GM12878 (cell line): ENCODE results near the gene ELL. TPM values are rescaled to one million over a fixed set of nuclear protein-coding genes. Genes with fewer than 3 reads are reported as not detected.

Experiments used
- ATAC-seq: fragments of 200-7000 bp; cut with Tn5 transposase; 3 replicates; pipeline ENCODE4 v1.9.1; 2020; ENCODE audit warnings: mild to moderate bottlenecking, moderate library complexity
- BruUV-seq: library from RNA; stranded (reverse); fragments of 400-500 nt; replicated peaks from 2 replicates; lab custom pipeline; 2021; lab: Mats Ljungman, UMichigan
- CTCF ChIA-PET: fragments of 300-600 bp; sonication (Branson Sonifier 250); formaldehyde crosslinking; extraction: SDS; loops from one replicate; lab custom pipeline; 2021; ENCODE audit warnings: inconsistent platforms; lab: Yijun Ruan, JAX
- POLR2A ChIA-PET: fragments of 350-600 bp; formaldehyde crosslinking; extraction: SDS; loops from one replicate; lab custom pipeline; 2021; ENCODE audit warnings: inconsistent platforms; lab: Charles Lee
- RAD21 ChIA-PET: fragments of 300-600 bp; sonication (Branson Sonifier 250); formaldehyde crosslinking; loops from one replicate; lab custom pipeline; 2023; ENCODE audit warnings: antibody characterized with exemption; ENCODE audit not compliant: unreplicated experiment; lab: Charles Lee
- SMC1A ChIA-PET: fragments of 300-600 bp; sonication (Branson Sonifier 250); formaldehyde crosslinking; loops from one replicate; lab custom pipeline; 2023; ENCODE audit not compliant: unreplicated experiment, uncharacterized antibody; lab: Charles Lee
- DNase-seq: peaks from one replicate; pipeline ENCODE4 v3.0.0-alpha.2; 2011; ENCODE audit warnings: low read depth, low spot score
- FAIRE-seq: peaks from 3 replicates; lab custom pipeline; 2011; peaks lifted over from hg19 to GRCh38; lab: Jason Lieb, UNC
- H2AFZ ChIP-seq: 2 replicates; pipeline ENCODE4 v1.6.0; 2011; ENCODE audit warnings: low read depth, low read length, control low read depth; ENCODE audit not compliant: control insufficient read depth
- H3K27ac ChIP-seq: 2 replicates; pipeline ENCODE4 v1.5.1; 2011; ENCODE audit warnings: control low read depth; ENCODE audit not compliant: control insufficient read depth, insufficient read depth
- H3K27me3 ChIP-seq, 2 experiments: replicated peaks in 1 of 2; 2 replicates each; pipeline versions ENCODE4 v1.6.0 to v1.6.1; 2011; ENCODE audit warnings: low read length in 1 of 2; ENCODE audit not compliant: control insufficient read depth in 2 of 2, insufficient read depth in 2 of 2
- H3K36me3 ChIP-seq, 2 experiments: 2 replicates each; pipeline ENCODE4 v1.5.1; 2011; ENCODE audit warnings: low read length in 1 of 2; ENCODE audit not compliant: control insufficient read depth in 2 of 2, insufficient read depth in 2 of 2
- H3K4me1 ChIP-seq: 2 replicates; pipeline ENCODE4 v1.6.1; 2011; ENCODE audit warnings: mild to moderate bottlenecking, low read length, moderate library complexity, mixed read lengths; ENCODE audit not compliant: control insufficient read depth, insufficient read depth
- H3K4me2 ChIP-seq: 2 replicates; pipeline ENCODE4 v1.6.0; 2011; ENCODE audit warnings: control low read depth; ENCODE audit not compliant: control insufficient read depth, insufficient read depth
- H3K4me3 ChIP-seq: fragments of 200-600 bp; sonication (generic); 2 replicates; pipeline ENCODE4 v1.5.1; 2016
- H3K79me2 ChIP-seq: 2 replicates; pipeline ENCODE4 v1.6.0; 2011; ENCODE audit warnings: low read length; ENCODE audit not compliant: control insufficient read depth, insufficient read depth
- H3K9ac ChIP-seq: 2 replicates; pipeline ENCODE4 v1.8.0; 2011; ENCODE audit warnings: low read length, control low read depth, mixed read lengths; ENCODE audit not compliant: control insufficient read depth, insufficient read depth
- H3K9me3 ChIP-seq: replicated peaks from 3 replicates; pipeline ENCODE4 v1.5.1; 2011; ENCODE audit warnings: mild to moderate bottlenecking, low read length; ENCODE audit not compliant: control insufficient read depth, insufficient read depth
- H4K20me1 ChIP-seq: 2 replicates; pipeline ENCODE4 v1.6.0; 2011; ENCODE audit not compliant: control insufficient read depth, insufficient read depth
- ATF3 ChIP-seq: IDR thresholded peaks from 2 replicates; pipeline ENCODE4 v1.6.1; 2011; ENCODE audit warnings: low read depth, mild to moderate bottlenecking, low read length, moderate library complexity, borderline replicate concordance; ENCODE audit errors: extremely low read depth
- CHD1 ChIP-seq: IDR thresholded peaks from 2 replicates; pipeline ENCODE4 v1.6.1; 2012; ENCODE audit warnings: low read depth, low read length, improper control_type of control experiment
- CHD4 ChIP-seq: fragments of 200-600 bp; sonication (generic); IDR thresholded peaks from 2 replicates; pipeline ENCODE4 v1.6.1; 2016; ENCODE audit warnings: mild to moderate bottlenecking
- KLF5 ChIP-seq: fragments of 450-650 bp; IDR thresholded peaks from 2 replicates; pipeline ENCODE4 v1.6.1; 2014; ENCODE audit warnings: mild to moderate bottlenecking; ENCODE audit not compliant: partially characterized antibody
- NRF1 ChIP-seq: conservative IDR thresholded peaks from 2 replicates; pipeline ENCODE4 v1.6.1; 2011; ENCODE audit warnings: mild to moderate bottlenecking, low read depth, low read length, improper control_type of control experiment
- PKNOX1 ChIP-seq: fragments of 450-650 bp; IDR thresholded peaks from 2 replicates; pipeline ENCODE4 v1.6.1; 2016; ENCODE audit warnings: mild to moderate bottlenecking
- TCF7 ChIP-seq: IDR thresholded peaks from 2 replicates; pipeline ENCODE4 v1.6.1; 2014; ENCODE audit warnings: antibody characterized with exemption, borderline replicate concordance
- WGBS: methylation state at CpG from one replicate; pipeline ENCODE4 v1.1.6; 2016; ENCODE audit warnings: low lambda C conversion rate; ENCODE audit not compliant: insufficient replicate concordance, insufficient coverage; ENCODE audit errors: missing lambda C conversion rate; 5-methylcytosine and 5-hydroxymethylcytosine counted together
- in situ Hi-C: fragments of 300-500 bp; cut with MboI; formaldehyde crosslinking; loops from 9 replicates; pipeline ENCODE4 v1.14.3; 2018; ENCODE audit warnings: mixed read lengths
- intact Hi-C: fragments of 100-400 bp; cut with micrococcal nuclease; formaldehyde crosslinking; loops from one replicate; pipeline ENCODE4 v1.14.2; 2022; ENCODE audit not compliant: unreplicated experiment
- polyA plus RNA-seq, 11 experiments: library from polyadenylated mRNA; depleted of rRNA in 4 of 11; unstranded in 6 of 11; stranded (reverse) in 5 of 11; fragments of >200 nt; fragmentation: Nextera tagmentation in 4 of 11; fragmentation: Illumina TruSeq in 1 of 11; extraction: Ambion mirVana in 4 of 11; extraction: Trizol in 1 of 11; gene quantifications; 1 replicate in 1 of 11; 2 replicates in 10 of 11; pipeline versions ENCODE4 v1.2.1 to v1.2.3, GENCODE V29; 2011 to 2016; ENCODE audit warnings: inconsistent platforms in 2 of 11, missing spikeins in 2 of 11, low read depth in 1 of 11
- total RNA-seq, 4 experiments: library from RNA; depleted of rRNA in 3 of 4; stranded (reverse); fragments of >200 nt in 3 of 4; fragmentation: Illumina TruSeq in 1 of 4; extraction: Trizol in 1 of 4; gene quantifications; 2 replicates each; pipeline versions ENCODE4 v1.2.1 to v1.2.3, GENCODE V29; 2013 to 2021
- TF ChIP-seq, protein P1 (sequence below): fragments of 450-650 bp; formaldehyde crosslinking; IDR thresholded peaks from 2 replicates; pipeline ENCODE4 v1.4.0; 2022; ENCODE audit warnings: mild to moderate bottlenecking, moderate library complexity
- TF ChIP-seq, protein P2 (sequence below): IDR thresholded peaks from 2 replicates; pipeline ENCODE4 v1.6.1; 2011; ENCODE audit warnings: low read depth, low read length, improper control_type of control experiment, borderline replicate concordance
- TF ChIP-seq, protein P3 (sequence below): fragments of 150-350 bp; IDR thresholded peaks from 2 replicates; pipeline ENCODE4 v1.6.1; 2016; ENCODE audit warnings: low read depth, low read length

ELL gene
- total and polyA plus RNA-seq, 10 of the 15 experiments (the other 5 are each of a cell fraction or from before 2014, with no cell fraction given), result 0.91 to 25.0 (median 9.1) TPM

GRCh38 chr19:18421371-18421959, 100.4 kb downstream of the ELL start:
- no peak for FAIRE-seq
- H3K79me2 ChIP-seq, result peaks cover 59% of the 10 kb centered on the region
- BruUV-seq, result no TSS peak
- H3K4me1 ChIP-seq, result peaks cover 48% of the 10 kb centered on the region
- 89% methylated on average over 12 of the region's 12 CpGs for WGBS
- H3K4me3 ChIP-seq, result peak overlapping the region; percentile 87; the same call in 1 of the 2 replicates
- CTCF ChIA-PET, result interaction anchor here (0.6 to 2.6 kb wide), 6 partner anchors 11 to 218 kb away, joined by 3 to 9 read pairs (median 4); partner anchors contain the start of gene GDF15
- in situ Hi-C loops, result no loop called here
- SMC1A ChIA-PET, result interaction anchor here (0.6 to 1.6 kb wide), 5 partner anchors 19 to 142 kb away, joined by 3 to 4 read pairs (median 4); no protein-coding TSS in a partner anchor
- no peak for DNase-seq
- RAD21 ChIA-PET, result interaction anchor here (1.4 kb wide), 1 partner anchor 16 kb away, joined by 3 read pairs; no protein-coding TSS in a partner anchor
- H2AFZ ChIP-seq, result no peak overlapping the region
- no peak overlapping the region for H3K27ac ChIP-seq
- POLR2A ChIA-PET, result interaction anchor here (0.6 to 1.7 kb wide), 5 partner anchors 10 to 207 kb away, joined by 3 to 6 read pairs (median 3); no protein-coding TSS in a partner anchor
- intact Hi-C loops, result no loop called here
- TF ChIP-seq, protein P1, sequence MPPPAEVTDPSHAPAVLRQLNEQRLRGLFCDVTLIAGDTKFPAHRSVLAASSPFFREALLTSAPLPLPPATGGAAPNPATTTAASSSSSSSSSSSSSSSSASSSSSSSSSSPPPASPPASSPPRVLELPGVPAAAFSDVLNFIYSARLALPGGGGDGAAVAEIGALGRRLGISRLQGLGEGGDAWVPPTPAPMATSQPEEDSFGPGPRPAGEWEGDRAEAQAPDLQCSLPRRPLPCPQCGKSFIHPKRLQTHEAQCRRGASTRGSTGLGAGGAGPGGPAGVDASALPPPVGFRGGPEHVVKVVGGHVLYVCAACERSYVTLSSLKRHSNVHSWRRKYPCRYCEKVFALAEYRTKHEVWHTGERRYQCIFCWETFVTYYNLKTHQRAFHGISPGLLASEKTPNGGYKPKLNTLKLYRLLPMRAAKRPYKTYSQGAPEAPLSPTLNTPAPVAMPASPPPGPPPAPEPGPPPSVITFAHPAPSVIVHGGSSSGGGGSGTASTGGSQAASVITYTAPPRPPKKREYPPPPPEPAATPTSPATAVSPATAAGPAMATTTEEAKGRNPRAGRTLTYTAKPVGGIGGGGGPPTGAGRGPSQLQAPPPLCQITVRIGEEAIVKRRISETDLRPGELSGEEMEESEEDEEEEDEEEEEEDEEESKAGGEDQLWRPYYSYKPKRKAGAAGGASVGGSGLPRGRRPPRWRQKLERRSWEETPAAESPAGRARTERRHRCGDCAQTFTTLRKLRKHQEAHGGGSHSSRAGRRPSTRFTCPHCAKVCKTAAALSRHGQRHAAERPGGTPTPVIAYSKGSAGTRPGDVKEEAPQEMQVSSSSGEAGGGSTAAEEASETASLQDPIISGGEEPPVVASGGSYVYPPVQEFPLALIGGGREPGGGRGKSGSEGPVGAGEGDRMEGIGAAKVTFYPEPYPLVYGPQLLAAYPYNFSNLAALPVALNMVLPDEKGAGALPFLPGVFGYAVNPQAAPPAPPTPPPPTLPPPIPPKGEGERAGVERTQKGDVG (CRISPR knock-in tag), result no peak
- TF ChIP-seq KLF5 (no peak), ATF3 (no peak), NRF1 (no peak), PKNOX1 (no peak), CHD1 (no peak), CHD4 (no peak), TCF7 (no peak)
- TF ChIP-seq, protein P2, sequence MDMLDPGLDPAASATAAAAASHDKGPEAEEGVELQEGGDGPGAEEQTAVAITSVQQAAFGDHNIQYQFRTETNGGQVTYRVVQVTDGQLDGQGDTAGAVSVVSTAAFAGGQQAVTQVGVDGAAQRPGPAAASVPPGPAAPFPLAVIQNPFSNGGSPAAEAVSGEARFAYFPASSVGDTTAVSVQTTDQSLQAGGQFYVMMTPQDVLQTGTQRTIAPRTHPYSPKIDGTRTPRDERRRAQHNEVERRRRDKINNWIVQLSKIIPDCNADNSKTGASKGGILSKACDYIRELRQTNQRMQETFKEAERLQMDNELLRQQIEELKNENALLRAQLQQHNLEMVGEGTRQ, result no peak
- TF ChIP-seq, protein P3, sequence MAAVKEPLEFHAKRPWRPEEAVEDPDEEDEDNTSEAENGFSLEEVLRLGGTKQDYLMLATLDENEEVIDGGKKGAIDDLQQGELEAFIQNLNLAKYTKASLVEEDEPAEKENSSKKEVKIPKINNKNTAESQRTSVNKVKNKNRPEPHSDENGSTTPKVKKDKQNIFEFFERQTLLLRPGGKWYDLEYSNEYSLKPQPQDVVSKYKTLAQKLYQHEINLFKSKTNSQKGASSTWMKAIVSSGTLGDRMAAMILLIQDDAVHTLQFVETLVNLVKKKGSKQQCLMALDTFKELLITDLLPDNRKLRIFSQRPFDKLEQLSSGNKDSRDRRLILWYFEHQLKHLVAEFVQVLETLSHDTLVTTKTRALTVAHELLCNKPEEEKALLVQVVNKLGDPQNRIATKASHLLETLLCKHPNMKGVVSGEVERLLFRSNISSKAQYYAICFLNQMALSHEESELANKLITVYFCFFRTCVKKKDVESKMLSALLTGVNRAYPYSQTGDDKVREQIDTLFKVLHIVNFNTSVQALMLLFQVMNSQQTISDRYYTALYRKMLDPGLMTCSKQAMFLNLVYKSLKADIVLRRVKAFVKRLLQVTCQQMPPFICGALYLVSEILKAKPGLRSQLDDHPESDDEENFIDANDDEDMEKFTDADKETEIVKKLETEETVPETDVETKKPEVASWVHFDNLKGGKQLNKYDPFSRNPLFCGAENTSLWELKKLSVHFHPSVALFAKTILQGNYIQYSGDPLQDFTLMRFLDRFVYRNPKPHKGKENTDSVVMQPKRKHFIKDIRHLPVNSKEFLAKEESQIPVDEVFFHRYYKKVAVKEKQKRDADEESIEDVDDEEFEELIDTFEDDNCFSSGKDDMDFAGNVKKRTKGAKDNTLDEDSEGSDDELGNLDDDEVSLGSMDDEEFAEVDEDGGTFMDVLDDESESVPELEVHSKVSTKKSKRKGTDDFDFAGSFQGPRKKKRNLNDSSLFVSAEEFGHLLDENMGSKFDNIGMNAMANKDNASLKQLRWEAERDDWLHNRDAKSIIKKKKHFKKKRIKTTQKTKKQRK, result no peak
- no peak for ATAC-seq
- no peaks in the 10 kb centered on the region for H4K20me1 ChIP-seq
- no peaks in the 10 kb centered on the region for H3K27me3 ChIP-seq
- peak overlapping the region; percentile 88 for H3K4me2 ChIP-seq
- H3K36me3 ChIP-seq, result no peaks in the 10 kb centered on the region; a peak in 1 of 4 replicates
- peak overlapping the region; percentile 73 for H3K9ac ChIP-seq
- no peaks in the 10 kb centered on the region for H3K9me3 ChIP-seq
